HL-60 (cell line): ENCODE data around the gene STEAP1B.

ENCODE experiments used
- DNase-seq, 2 experiments: peaks; one replicate each; pipeline ENCODE4 v3.0.0-alpha.2; 2010 to 2020; ENCODE audit warnings: low read depth in 1 of 2, low spot score in 1 of 2
- H3K27ac ChIP-seq: fragments of 250-450 bp; sonication (Bioruptor Pico); replicated peaks from 2 replicates; pipeline ENCODE4 v1.5.1; 2020; ENCODE audit warnings: mild to moderate bottlenecking, moderate library complexity
- H3K27me3 ChIP-seq: fragments of 250-450 bp; sonication (Bioruptor Pico); 2 replicates; pipeline ENCODE4 v1.5.1; 2021; ENCODE audit warnings: mild to moderate bottlenecking, moderate library complexity; ENCODE audit not compliant: insufficient read depth, poor library complexity, severe bottlenecking
- H3K4me3 ChIP-seq: replicated peaks from 2 replicates; pipeline ENCODE4 v1.5.1; 2011; ENCODE audit warnings: mild to moderate bottlenecking, control low read depth, low read length; ENCODE audit not compliant: insufficient read depth
- CTCF ChIP-seq: IDR thresholded peaks from one replicate; pipeline ENCODE4 v1.5.1; 2011; ENCODE audit warnings: low read length, control low read depth, inconsistent platforms; ENCODE audit not compliant: insufficient read depth
- GABPA ChIP-seq: IDR thresholded peaks from 2 replicates; pipeline ENCODE4 v1.6.1; 2012; ENCODE audit warnings: low read depth
- POLR2AphosphoS5 ChIP-seq: IDR thresholded peaks from 2 replicates; pipeline ENCODE4 v1.6.1; 2012; ENCODE audit warnings: low read depth
- REST ChIP-seq: IDR thresholded peaks from 2 replicates; pipeline ENCODE4 v1.6.1; 2012; ENCODE audit warnings: low read depth; ENCODE audit not compliant: insufficient replicate concordance
- SPI1 ChIP-seq: IDR thresholded peaks from 2 replicates; pipeline ENCODE4 v1.6.1; 2012; ENCODE audit warnings: low read depth, mild to moderate bottlenecking, borderline replicate concordance

The STEAP1B gene

GRCh38 chr7:22395222-22395621 lies 104.8 kb downstream of the STEAP1B start:
- DNase-seq, result no peak
- Histone ChIP-seq H3K4me3 (no peak overlapping the region), H3K27ac (no peak overlapping the region), H3K27me3 (no peaks in the 10 kb centered on the region)
- TF ChIP-seq SPI1 (no peak), POLR2AphosphoS5 (no peak), REST (no peak), GABPA (no peak), CTCF (no peak)

- no peak for TF ChIP-seq REST
- TF ChIP-seq SPI1, result no peak
- no peak for TF ChIP-seq POLR2AphosphoS5
- no peak for TF ChIP-seq CTCF
- TF ChIP-seq GABPA, result no peak
- Histone ChIP-seq H3K4me3 (no peak overlapping the region), H3K27me3 (no peaks in the 10 kb centered on the region), H3K27ac (no peak overlapping the region)
- no peak for DNase-seq
Observed at GRCh38 chr7:22394739-22395138, 105.2 kb downstream of the STEAP1B start.

GRCh38 chr7:22393913-22394729 lies 105.9 kb downstream of the STEAP1B start:
- no peak overlapping the region for H3K27ac ChIP-seq
- TF ChIP-seq SPI1 (no peak), CTCF (no peak), POLR2AphosphoS5 (no peak), GABPA (no peak), REST (no peak)
- H3K4me3 ChIP-seq, result no peak overlapping the region
- DNase-seq, result no peak
- H3K27me3 ChIP-seq, result no peaks in the 10 kb centered on the region
